ENCODE data around the gene RPP30.

GRCh38 chr10:90945491-90946070 lies 73.8 kb downstream of the RPP30 start:
- TF ChIP-seq POLR2AphosphoS5 (IDR thresholded peaks at IDR 0.05; ENCODE audit: low read depth, low read length) (no peak), POLR2A (IDR thresholded peaks at IDR 0.05; ENCODE audit: low read depth, low read length) (no peak), PAX5 (IDR thresholded peaks at IDR 0.05; ENCODE audit: insufficient read depth, low read length, severe bottlenecking) (no peak)
